D721Med (cell line): ENCODE data around the gene TMEM88.

Experiments
- DNase-seq: peaks from one replicate; pipeline ENCODE4 v3.0.0; 2011; ENCODE audit warnings: low spot score; ENCODE audit not compliant: insufficient read length
- FAIRE-seq: peaks from 2 replicates; lab custom pipeline; 2011; peaks lifted over from hg19 to GRCh38; lab: Jason Lieb, UNC
- CTCF ChIP-seq: IDR thresholded peaks from 2 replicates; pipeline ENCODE4 v1.5.1; 2012; ENCODE audit warnings: mild to moderate bottlenecking, control low read depth; ENCODE audit not compliant: insufficient read depth; ENCODE audit errors: missing control alignments

Gene TMEM88

GRCh38 chr17:7880076-7880868 lies 25.4 kb downstream of the TMEM88 start:
- FAIRE-seq (peak; percentile 53), DNase-seq (no peak)
- TF ChIP-seq CTCF = no peak

GRCh38 chr17:7881276-7882054 lies 26.6 kb downstream of the TMEM88 start:
- DNase-seq = no peak
- FAIRE-seq = no peak
- TF ChIP-seq CTCF = no peak

- no peak for DNase-seq
- no peak for FAIRE-seq
- no peak for TF ChIP-seq CTCF
Observed at GRCh38 chr17:7882068-7882467, 27.2 kb downstream of the TMEM88 start.

- DNase-seq (no peak), FAIRE-seq (no peak)
- TF ChIP-seq CTCF = no peak
Observed at GRCh38 chr17:7882629-7883028, 27.8 kb downstream of the TMEM88 start.

- no peak for FAIRE-seq
- DNase-seq = no peak
- no peak for TF ChIP-seq CTCF
Observed at GRCh38 chr17:7883781-7884386, 29.0 kb downstream of the TMEM88 start.

GRCh38 chr17:7884581-7885366 lies 29.9 kb downstream of the TMEM88 start:
- no peak for TF ChIP-seq CTCF
- no peak for DNase-seq
- no peak for FAIRE-seq
